ENCODE measurements around the gene IFI27.
"Not testable (repeated sequence)": the region's sequence is repeated elsewhere in the genome, so short reads cannot be mapped to it uniquely, and the experiment has no call there.

IFI27 gene

GRCh38 chr14:94126800-94127199 lies 16.3 kb downstream of the IFI27 start:
- DNase-seq, result no peak

GRCh38 chr14:94127330-94127729 lies 16.8 kb downstream of the IFI27 start:
- no peak for DNase-seq

GRCh38 chr14:94128216-94128839 lies 17.8 kb downstream of the IFI27 start:
- no peak for DNase-seq

GRCh38 chr14:94129111-94129757 lies 18.7 kb downstream of the IFI27 start, which contains the start of gene IFI27L2:
Gene IFI27L2 (minus strand): TSS chr14:94129604. CDS start chr14:94129564, 40 bp downstream.
- DNase-seq, result peak; percentile 89

- peak; percentile 72 for DNase-seq
These were observed 19.4 kb downstream of the IFI27 start for GRCh38 chr14:94129758-94130414.

GRCh38 chr14:94132285-94132887 lies 21.9 kb downstream of the IFI27 start:
- peak; percentile 82 for DNase-seq

GRCh38 chr14:94135476-94135875 lies 24.9 kb downstream of the IFI27 start:
- DNase-seq, result no peak

- peak; percentile 9 for DNase-seq
These were observed 26.2 kb downstream of the IFI27 start for GRCh38 chr14:94136575-94137331.

- peak; percentile 95 for DNase-seq
These were observed 27.7 kb downstream of the IFI27 start for GRCh38 chr14:94138251-94138650.

GRCh38 chr14:94139006-94139405 lies 28.5 kb downstream of the IFI27 start:
- DNase-seq, result no peak

GRCh38 chr14:94139421-94139820 lies 28.9 kb downstream of the IFI27 start:
- no peak for DNase-seq

GRCh38 chr14:94142247-94142646 lies 31.7 kb downstream of the IFI27 start:
- no peak for DNase-seq

- no peak for DNase-seq
These were observed 32.3 kb downstream of the IFI27 start for GRCh38 chr14:94142836-94143235.

GRCh38 chr14:94143239-94143638 lies 32.7 kb downstream of the IFI27 start:
- DNase-seq, result no peak

GRCh38 chr14:94143711-94144110 lies 33.2 kb downstream of the IFI27 start:
- no peak for DNase-seq

GRCh38 chr14:94144765-94145164 lies 34.2 kb downstream of the IFI27 start:
- DNase-seq, result no peak

GRCh38 chr14:94145902-94146527 lies 35.5 kb downstream of the IFI27 start:
- DNase-seq, result peak; percentile 11

GRCh38 chr14:94152676-94153075 lies 42.1 kb downstream of the IFI27 start:
- no peak for DNase-seq

GRCh38 chr14:94153750-94154342 lies 43.3 kb downstream of the IFI27 start:
- DNase-seq, result no peak

GRCh38 chr14:94156143-94156542 lies 45.6 kb downstream of the IFI27 start:
- not testable (repeated sequence) for DNase-seq

- peak; percentile 6 for DNase-seq
These were observed 46.7 kb downstream of the IFI27 start for GRCh38 chr14:94157197-94157596.
